ENCODE measurements around the gene LHCGR.

The LHCGR gene

GRCh38 chr2:48755473-48755872, at the start of gene LHCGR:
Gene LHCGR, minus strand, starts transcription at chr2:48755724. Its CDS starts 53 bp downstream, at chr2:48755671.
- H3K27ac ChIP-seq (ENCODE audit: low read depth in 2 of 2, low read length in 2 of 2), result no peak within 1 kb of the TSS

GRCh38 chr2:48799601-48800000, 44.1 kb upstream of the LHCGR start:
- Histone ChIP-seq H3K4me3 (ENCODE audit: low read length in 2 of 2) (no peak overlapping the region), H3K27me3 (ENCODE audit: control insufficient read depth in 2 of 2, insufficient read depth in 2 of 2, low read length in 2 of 2) (no peaks in the 10 kb centered on the region), H3K9ac (ENCODE audit: low read depth in 1 of 2, low read length in 2 of 2) (no peak overlapping the region), H3K4me1 (ENCODE audit: control insufficient read depth in 2 of 2, insufficient read depth in 2 of 2, low read length in 2 of 2) (no peaks in the 10 kb centered on the region), H3K27ac (ENCODE audit: low read depth in 2 of 2, low read length in 2 of 2) (no peak overlapping the region), H3K9me3 (ENCODE audit: control insufficient read depth in 2 of 2, low read length in 2 of 2) (no peaks in the 10 kb centered on the region), H3K36me3 (ENCODE audit: control insufficient read depth in 2 of 2, insufficient read depth in 2 of 2, low read length in 2 of 2) (no peaks in the 10 kb centered on the region)

More at GRCh38 chr2:48755473-48755872, at the start of gene LHCGR:
- Histone ChIP-seq H3K27me3 (ENCODE audit: control insufficient read depth in 2 of 2, insufficient read depth in 2 of 2, low read length in 2 of 2) (peaks cover 3 to 9% of the 10 kb centered on the region in 2 donors), H3K36me3 (ENCODE audit: control insufficient read depth in 2 of 2, insufficient read depth in 2 of 2, low read length in 2 of 2) (no peaks in the 10 kb centered on the region), H3K9ac (ENCODE audit: low read depth in 1 of 2, low read length in 2 of 2) (no peak within 1 kb of the TSS), H3K4me1 (ENCODE audit: control insufficient read depth in 2 of 2, insufficient read depth in 2 of 2, low read length in 2 of 2) (no peaks in the 10 kb centered on the region), H3K9me3 (ENCODE audit: control insufficient read depth in 2 of 2, low read length in 2 of 2) (no peaks in the 10 kb centered on the region), H3K4me3 (ENCODE audit: low read length in 2 of 2) (no peak within 1 kb of the TSS)

- Histone ChIP-seq H3K27ac (ENCODE audit: low read depth in 2 of 2, low read length in 2 of 2) (no peak overlapping the region), H3K4me1 (ENCODE audit: control insufficient read depth in 2 of 2, insufficient read depth in 2 of 2, low read length in 2 of 2) (no peaks in the 10 kb centered on the region), H3K36me3 (ENCODE audit: control insufficient read depth in 2 of 2, insufficient read depth in 2 of 2, low read length in 2 of 2) (no peaks in the 10 kb centered on the region), H3K9ac (ENCODE audit: low read depth in 1 of 2, low read length in 2 of 2) (no peak overlapping the region), H3K9me3 (ENCODE audit: control insufficient read depth in 2 of 2, low read length in 2 of 2) (no peaks in the 10 kb centered on the region), H3K27me3 (ENCODE audit: control insufficient read depth in 2 of 2, insufficient read depth in 2 of 2, low read length in 2 of 2) (no peaks in the 10 kb centered on the region), H3K4me3 (ENCODE audit: low read length in 2 of 2) (no peak overlapping the region)
Measured at GRCh38 chr2:48795065-48795464, 39.5 kb upstream of the LHCGR start.

- Histone ChIP-seq H3K4me1 (ENCODE audit: control insufficient read depth in 2 of 2, insufficient read depth in 2 of 2, low read length in 2 of 2) (no peaks in the 10 kb centered on the region), H3K4me3 (ENCODE audit: low read length in 2 of 2) (no peak overlapping the region), H3K9ac (ENCODE audit: low read depth in 1 of 2, low read length in 2 of 2) (no peak overlapping the region), H3K27me3 (ENCODE audit: control insufficient read depth in 2 of 2, insufficient read depth in 2 of 2, low read length in 2 of 2) (no peaks in the 10 kb centered on the region), H3K27ac (ENCODE audit: low read depth in 2 of 2, low read length in 2 of 2) (no peak overlapping the region), H3K36me3 (ENCODE audit: control insufficient read depth in 2 of 2, insufficient read depth in 2 of 2, low read length in 2 of 2) (no peaks in the 10 kb centered on the region), H3K9me3 (ENCODE audit: control insufficient read depth in 2 of 2, low read length in 2 of 2) (no peaks in the 10 kb centered on the region)
Measured at GRCh38 chr2:48793671-48794070, 38.1 kb upstream of the LHCGR start.

GRCh38 chr2:48792030-48792429, 36.5 kb upstream of the LHCGR start:
- Histone ChIP-seq H3K4me3 (ENCODE audit: low read length in 2 of 2) (no peak overlapping the region), H3K9ac (ENCODE audit: low read depth in 1 of 2, low read length in 2 of 2) (no peak overlapping the region), H3K27ac (ENCODE audit: low read depth in 2 of 2, low read length in 2 of 2) (no peak overlapping the region), H3K9me3 (ENCODE audit: control insufficient read depth in 2 of 2, low read length in 2 of 2) (no peaks in the 10 kb centered on the region), H3K36me3 (ENCODE audit: control insufficient read depth in 2 of 2, insufficient read depth in 2 of 2, low read length in 2 of 2) (no peaks in the 10 kb centered on the region), H3K4me1 (ENCODE audit: control insufficient read depth in 2 of 2, insufficient read depth in 2 of 2, low read length in 2 of 2) (no peaks in the 10 kb centered on the region), H3K27me3 (ENCODE audit: control insufficient read depth in 2 of 2, insufficient read depth in 2 of 2, low read length in 2 of 2) (no peaks in the 10 kb centered on the region)

- no peaks in the 10 kb centered on the region for H3K9me3 ChIP-seq (ENCODE audit: control insufficient read depth in 2 of 2, low read length in 2 of 2)
- H3K27ac ChIP-seq (ENCODE audit: low read depth in 2 of 2, low read length in 2 of 2), result no peak overlapping the region
- no peak overlapping the region for H3K9ac ChIP-seq (ENCODE audit: low read depth in 1 of 2, low read length in 2 of 2)
- H3K4me3 ChIP-seq (ENCODE audit: low read length in 2 of 2), result no peak overlapping the region
- H3K27me3 ChIP-seq (ENCODE audit: control insufficient read depth in 2 of 2, insufficient read depth in 2 of 2, low read length in 2 of 2), result no peaks in the 10 kb centered on the region
- H3K36me3 ChIP-seq (ENCODE audit: control insufficient read depth in 2 of 2, insufficient read depth in 2 of 2, low read length in 2 of 2), result no peaks in the 10 kb centered on the region
- no peaks in the 10 kb centered on the region for H3K4me1 ChIP-seq (ENCODE audit: control insufficient read depth in 2 of 2, insufficient read depth in 2 of 2, low read length in 2 of 2)
Measured at GRCh38 chr2:48790407-48791170, 35.1 kb upstream of the LHCGR start.

GRCh38 chr2:48787580-48787979, 32.1 kb upstream of the LHCGR start:
- no peaks in the 10 kb centered on the region for H3K36me3 ChIP-seq (ENCODE audit: control insufficient read depth in 2 of 2, insufficient read depth in 2 of 2, low read length in 2 of 2)
- H3K9me3 ChIP-seq (ENCODE audit: control insufficient read depth in 2 of 2, low read length in 2 of 2), result no peaks in the 10 kb centered on the region
- no peaks in the 10 kb centered on the region for H3K27me3 ChIP-seq (ENCODE audit: control insufficient read depth in 2 of 2, insufficient read depth in 2 of 2, low read length in 2 of 2)
- H3K9ac ChIP-seq (ENCODE audit: low read depth in 1 of 2, low read length in 2 of 2), result no peak overlapping the region
- H3K4me1 ChIP-seq (ENCODE audit: control insufficient read depth in 2 of 2, insufficient read depth in 2 of 2, low read length in 2 of 2), result no peaks in the 10 kb centered on the region
- H3K27ac ChIP-seq (ENCODE audit: low read depth in 2 of 2, low read length in 2 of 2), result no peak overlapping the region
- H3K4me3 ChIP-seq (ENCODE audit: low read length in 2 of 2), result no peak overlapping the region

- no peak overlapping the region for H3K27ac ChIP-seq (ENCODE audit: low read depth in 2 of 2, low read length in 2 of 2)
- no peaks in the 10 kb centered on the region for H3K36me3 ChIP-seq (ENCODE audit: control insufficient read depth in 2 of 2, insufficient read depth in 2 of 2, low read length in 2 of 2)
- no peaks in the 10 kb centered on the region for H3K9me3 ChIP-seq (ENCODE audit: control insufficient read depth in 2 of 2, low read length in 2 of 2)
- H3K4me3 ChIP-seq (ENCODE audit: low read length in 2 of 2), result no peak overlapping the region
- H3K9ac ChIP-seq (ENCODE audit: low read depth in 1 of 2, low read length in 2 of 2), result no peak overlapping the region
- no peaks in the 10 kb centered on the region for H3K4me1 ChIP-seq (ENCODE audit: control insufficient read depth in 2 of 2, insufficient read depth in 2 of 2, low read length in 2 of 2)
- H3K27me3 ChIP-seq (ENCODE audit: control insufficient read depth in 2 of 2, insufficient read depth in 2 of 2, low read length in 2 of 2), result no peaks in the 10 kb centered on the region
Measured at GRCh38 chr2:48781366-48781765, 25.8 kb upstream of the LHCGR start.

GRCh38 chr2:48779019-48779716, 23.6 kb upstream of the LHCGR start:
- Histone ChIP-seq H3K36me3 (ENCODE audit: control insufficient read depth in 2 of 2, insufficient read depth in 2 of 2, low read length in 2 of 2) (no peaks in the 10 kb centered on the region), H3K27ac (ENCODE audit: low read depth in 2 of 2, low read length in 2 of 2) (no peak overlapping the region), H3K9me3 (ENCODE audit: control insufficient read depth in 2 of 2, low read length in 2 of 2) (no peaks in the 10 kb centered on the region), H3K9ac (ENCODE audit: low read depth in 1 of 2, low read length in 2 of 2) (no peak overlapping the region), H3K4me1 (ENCODE audit: control insufficient read depth in 2 of 2, insufficient read depth in 2 of 2, low read length in 2 of 2) (no peaks in the 10 kb centered on the region), H3K27me3 (ENCODE audit: control insufficient read depth in 2 of 2, insufficient read depth in 2 of 2, low read length in 2 of 2) (no peaks in the 10 kb centered on the region), H3K4me3 (ENCODE audit: low read length in 2 of 2) (no peak overlapping the region)

- Histone ChIP-seq H3K27ac (ENCODE audit: low read depth in 2 of 2, low read length in 2 of 2) (no peak overlapping the region), H3K27me3 (ENCODE audit: control insufficient read depth in 2 of 2, insufficient read depth in 2 of 2, low read length in 2 of 2) (no peaks in the 10 kb centered on the region), H3K4me1 (ENCODE audit: control insufficient read depth in 2 of 2, insufficient read depth in 2 of 2, low read length in 2 of 2) (no peaks in the 10 kb centered on the region), H3K9ac (ENCODE audit: low read depth in 1 of 2, low read length in 2 of 2) (no peak overlapping the region), H3K36me3 (ENCODE audit: control insufficient read depth in 2 of 2, insufficient read depth in 2 of 2, low read length in 2 of 2) (no peaks in the 10 kb centered on the region), H3K4me3 (ENCODE audit: low read length in 2 of 2) (no peak overlapping the region), H3K9me3 (ENCODE audit: control insufficient read depth in 2 of 2, low read length in 2 of 2) (no peaks in the 10 kb centered on the region)
Measured at GRCh38 chr2:48774251-48774650, 18.7 kb upstream of the LHCGR start.

Data from mucosa of rectum (tissue), 2 donors.